Endometrial microvascular endothelial cells (primary cell): ENCODE results near the gene SYNE2. TPM values are rescaled to one million over a fixed set of nuclear protein-coding genes. Genes with fewer than 3 reads are reported as not detected.

ENCODE experiments used
- in situ Hi-C: cut with HindIII; loops from 2 replicates; pipeline ENCODE4 v1.10.0; 2017; ENCODE audit warnings: low sequenced_read_pairs, low pct_unique_long_range_greater_than_20kb; ENCODE audit errors: inconsistent ontology term
- total RNA-seq: library from RNA; depleted of rRNA; stranded (reverse); fragments of >200 nt; gene quantifications from one replicate; pipeline ENCODE4 v1.2.3, GENCODE V29; 2015; ENCODE audit errors: inconsistent ontology term

The SYNE2 gene
- total RNA-seq, 1 donor from 2014 or later: 24.9 TPM

DNA sequence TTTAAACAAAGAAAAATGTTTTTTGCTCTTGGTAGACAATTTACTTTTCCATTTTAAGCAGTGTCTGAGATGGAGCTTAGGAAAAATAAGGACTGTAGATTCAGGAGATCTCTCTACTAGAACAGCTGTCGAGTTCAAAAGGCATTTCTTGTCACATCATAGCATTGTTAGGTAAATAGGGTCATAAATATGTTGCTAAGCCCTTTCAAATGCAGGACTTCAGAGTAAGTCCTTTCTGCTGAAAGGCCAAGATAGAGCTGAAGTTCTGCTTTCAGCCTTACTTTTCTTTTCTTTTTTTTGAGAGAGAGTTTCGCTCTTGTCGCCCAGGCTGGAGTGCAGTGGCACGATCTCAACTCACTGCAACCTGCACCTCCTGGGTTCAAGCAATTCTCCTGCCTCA is 98.2 kb downstream of the SYNE2 start:
- in situ Hi-C loops: no loop called here

- in situ Hi-C loops: no loop called here
Observed at GRCh38 chr14:63951429-63951828, 98.6 kb downstream of the SYNE2 start.

GRCh38 chr14:63952053-63952932 is 99.5 kb downstream of the SYNE2 start:
- in situ Hi-C loops: no loop called here

- in situ Hi-C loops: no loop called here
Observed at GRCh38 chr14:63952933-63953437, 100.2 kb downstream of the SYNE2 start.

GRCh38 chr14:63956326-63956725 is 103.5 kb downstream of the SYNE2 start:
- in situ Hi-C loops: no loop called here

DNA sequence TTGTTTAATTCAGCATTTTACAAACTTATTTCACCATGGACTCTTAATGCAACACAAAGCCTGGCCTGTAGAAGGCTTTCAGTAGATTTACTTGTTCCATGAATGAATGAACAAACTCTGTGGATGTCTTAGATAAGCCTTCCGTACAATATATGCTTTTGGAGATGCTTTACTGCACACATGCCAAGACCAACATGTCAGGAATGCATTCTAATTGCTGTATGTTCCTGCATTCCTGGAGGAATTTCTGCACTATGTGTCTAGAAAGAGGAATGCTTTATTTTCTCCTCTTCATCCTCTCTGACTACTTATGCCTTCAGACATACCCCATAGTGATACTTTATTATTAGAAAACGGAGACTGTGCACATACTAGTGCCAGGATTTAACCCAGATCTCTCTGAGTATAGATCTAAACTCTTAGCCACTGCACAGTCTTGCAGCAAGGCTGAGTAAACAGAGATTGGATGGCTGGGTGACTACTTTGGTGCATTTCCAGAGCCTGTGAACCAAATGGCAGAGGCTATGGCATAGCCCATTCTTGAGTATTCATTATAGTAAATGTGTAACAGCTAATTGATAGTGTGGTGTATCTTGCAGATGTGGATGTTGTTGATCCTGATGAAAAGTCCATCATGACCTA is 108.2 kb downstream of the SYNE2 start:
- in situ Hi-C loops: no loop called here

GRCh38 chr14:63962906-63963305 is 110.1 kb downstream of the SYNE2 start:
- in situ Hi-C loops: no loop called here

- in situ Hi-C loops: no loop called here
Observed at GRCh38 chr14:63963439-63963838, 110.6 kb downstream of the SYNE2 start.

- in situ Hi-C loops: no loop called here
Observed at GRCh38 chr14:63964113-63964512, 111.3 kb downstream of the SYNE2 start.

GRCh38 chr14:63966407-63966806 is 113.6 kb downstream of the SYNE2 start:
- in situ Hi-C loops: no loop called here

DNA sequence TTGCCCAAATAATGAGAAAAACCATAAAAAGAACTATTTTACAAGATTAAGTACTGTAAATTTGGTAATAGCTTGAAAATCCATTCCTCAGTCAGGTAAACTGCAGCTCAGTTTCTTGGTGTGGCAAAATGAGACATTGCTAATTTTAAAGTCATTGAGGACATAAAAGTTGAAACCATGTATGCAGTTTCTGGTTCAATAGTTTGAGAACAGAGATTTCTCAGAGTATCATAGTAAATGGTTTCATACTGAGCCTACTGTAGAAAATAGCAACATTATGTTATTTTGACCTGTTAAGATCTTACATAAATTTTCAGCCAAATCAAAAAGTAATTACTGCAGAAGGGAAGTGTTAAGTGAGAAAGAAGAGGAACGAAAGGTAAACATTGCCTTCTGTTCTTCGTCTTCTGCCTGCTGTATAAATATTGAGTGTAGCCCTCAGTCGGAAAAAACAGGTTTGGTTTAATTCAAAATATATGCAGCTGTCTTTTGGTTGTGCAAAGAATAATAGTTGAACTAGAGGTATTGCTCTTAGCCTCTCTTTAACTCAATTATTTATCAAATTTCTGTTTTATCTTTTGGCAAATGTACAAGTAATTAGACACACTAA is 119.6 kb downstream of the SYNE2 start:
- in situ Hi-C loops: no loop called here

- in situ Hi-C loops: no loop called here
Observed at GRCh38 chr14:63974176-63974575, 121.4 kb downstream of the SYNE2 start.

DNA sequence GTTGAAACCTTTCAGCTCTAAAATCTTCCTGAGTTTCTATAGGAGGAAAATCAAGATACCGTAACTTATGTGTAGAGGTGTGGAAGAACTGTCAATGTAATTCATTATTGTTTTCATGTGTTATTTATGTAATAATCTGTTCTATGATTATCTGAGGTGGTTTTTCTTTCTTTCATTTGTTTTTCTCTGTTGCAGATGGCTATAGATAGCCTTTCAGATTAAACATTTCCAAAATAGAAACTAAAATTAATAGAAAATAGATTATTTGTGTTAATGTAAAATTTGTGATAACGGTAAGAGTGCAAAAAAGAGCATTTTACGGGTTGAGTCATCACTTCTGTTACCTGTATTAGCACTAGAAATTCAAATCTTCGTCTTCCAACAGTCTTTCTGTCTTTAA is 128.8 kb downstream of the SYNE2 start:
- in situ Hi-C loops: no loop called here

DNA sequence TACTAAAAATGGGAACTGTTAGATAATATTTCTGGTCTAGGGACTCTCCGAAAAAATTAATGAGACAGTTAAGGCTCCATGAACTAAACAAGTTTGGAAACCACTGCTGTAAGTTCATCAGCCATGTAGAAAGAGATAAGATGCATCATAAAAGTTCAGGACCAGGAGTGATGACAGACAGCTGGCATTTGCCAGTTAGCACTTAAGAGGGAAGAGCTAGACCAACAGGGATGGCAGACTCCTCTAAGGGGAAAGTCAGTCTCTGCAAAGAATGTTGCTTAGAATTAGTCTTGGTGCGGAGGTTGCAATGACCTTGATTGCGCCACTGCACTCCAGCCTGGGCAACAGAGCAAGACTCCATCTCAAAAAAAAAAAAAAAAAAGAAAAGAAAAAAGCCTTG is 129.4 kb downstream of the SYNE2 start:
- in situ Hi-C loops: no loop called here

- in situ Hi-C loops: no loop called here
Observed at GRCh38 chr14:63982629-63983028, 129.8 kb downstream of the SYNE2 start.

DNA sequence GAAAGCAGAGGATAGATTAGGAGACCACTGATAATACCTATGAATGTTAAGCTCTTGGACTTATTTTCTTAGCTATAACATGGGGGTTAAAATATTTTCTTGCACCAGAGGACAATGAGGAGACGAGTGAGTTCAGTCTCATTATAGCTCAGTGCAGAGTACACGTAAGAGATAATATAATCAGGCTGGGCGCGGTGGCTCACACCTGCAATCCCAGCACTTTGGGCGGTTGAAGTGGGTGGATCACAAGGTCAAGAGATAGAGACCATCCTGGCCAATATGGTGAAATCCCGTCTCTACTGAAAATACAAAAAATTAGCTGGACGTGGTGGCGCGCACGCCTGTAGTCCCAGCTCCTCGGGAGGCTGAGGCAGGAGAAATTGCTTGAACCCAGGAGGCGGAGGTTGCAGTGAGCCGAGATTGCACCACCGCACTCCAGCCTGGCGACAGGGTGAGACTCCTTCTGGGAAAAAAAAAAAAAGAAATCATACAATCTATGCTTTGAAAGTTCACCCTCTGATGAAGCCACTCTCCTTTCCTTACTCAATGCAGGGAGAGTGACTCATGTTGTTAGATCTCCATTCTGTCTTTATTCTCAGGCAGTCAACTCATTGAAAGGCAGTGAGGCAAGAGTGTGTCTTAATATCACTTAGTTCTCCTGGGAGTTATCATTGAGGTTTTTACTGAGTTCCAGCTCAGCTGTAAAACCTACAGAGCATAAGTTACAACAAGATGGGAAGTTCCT is 134.2 kb downstream of the SYNE2 start:
- in situ Hi-C loops: no loop called here

GRCh38 chr14:63988579-63988978 is 135.8 kb downstream of the SYNE2 start:
- in situ Hi-C loops: no loop called here

GRCh38 chr14:63991833-63992232 is 139.0 kb downstream of the SYNE2 start:
- in situ Hi-C loops: no loop called here

GRCh38 chr14:63992858-63993257 is 140.1 kb downstream of the SYNE2 start:
- in situ Hi-C loops: no loop called here
